Thyroid gland (tissue), 4 donors: ENCODE results near the gene PCDHA7. TPM values are rescaled to one million over a fixed set of nuclear protein-coding genes. Genes with fewer than 3 reads are reported as not detected.

Source experiments
- DNase-seq, 2 donors: peaks; one replicate each; pipeline ENCODE4 v3.0.0-alpha.2; 2019
- H3K27ac ChIP-seq, 3 donors: fragments of 200-600 bp; sonication (generic); 1 replicate in 2 of 3; 2 replicates in 1 of 3; pipeline ENCODE4 v1.5.1; 2016 to 2019; ENCODE audit warnings: mild to moderate bottlenecking in 1 of 3, moderate library complexity in 1 of 3
- H3K27me3 ChIP-seq: fragments of 200-600 bp; sonication (generic); one replicate; pipeline ENCODE4 v1.5.1; 2019
- H3K36me3 ChIP-seq, 2 donors: fragments of 200-600 bp; sonication (generic); one replicate each; pipeline ENCODE4 v1.5.1; 2016 to 2019
- H3K4me1 ChIP-seq, 2 donors: fragments of 200-600 bp; sonication (generic); one replicate each; pipeline ENCODE4 v1.5.1; 2017 to 2019
- H3K4me3 ChIP-seq, 3 donors: fragments of 200-600 bp; sonication (generic); replicated peaks in 1 of 3; 1 replicate in 2 of 3; 2 replicates in 1 of 3; pipeline ENCODE4 v1.5.1; 2016; ENCODE audit warnings: mild to moderate bottlenecking in 1 of 3
- H3K9me3 ChIP-seq: fragments of 200-600 bp; sonication (generic); one replicate; pipeline ENCODE4 v1.5.1; 2017
- CTCF ChIP-seq, 6 experiments: fragments of 200-600 bp in 3 of 6; fragments of 450-650 bp in 3 of 6; sonication (generic) in 3 of 6; IDR thresholded peaks; one replicate each; pipeline ENCODE4 v1.5.1; 2016 to 2019; ENCODE audit warnings: antibody characterized with exemption in 6 of 6, mild to moderate bottlenecking in 2 of 6, inconsistent platforms in 1 of 6, moderate library complexity in 1 of 6
- POLR2A ChIP-seq, 2 donors: fragments of 450-650 bp; IDR thresholded peaks; one replicate each; pipeline ENCODE4 v1.6.1; 2017; ENCODE audit warnings: antibody characterized with exemption in 2 of 2, mild to moderate bottlenecking in 2 of 2, moderate library complexity in 1 of 2
- WGBS, 2 donors: methylation state at CpG; one replicate each; pipeline ENCODE4 v1.1.5; 2017; 5-methylcytosine and 5-hydroxymethylcytosine counted together
- intact Hi-C: fragments of 100-400 bp; cut with DNase I; formaldehyde crosslinking; loops from one replicate; pipeline ENCODE4 v1.15.1; 2023
- total RNA-seq, 4 donors: library from RNA; depleted of rRNA; stranded (reverse); fragments of >200 nt; gene quantifications; one replicate each; pipeline ENCODE4 v1.2.3, GENCODE V29; 2016

Gene PCDHA7
- total RNA-seq, 4 donors from 2014 or later, result 0.45 to 0.88 (median 0.54) TPM

GRCh38 chr5:140857177-140857986, 23.3 kb downstream of the PCDHA7 start:
- TF ChIP-seq CTCF (IDR thresholded peaks at IDR 0.05) (no peak), POLR2A (IDR thresholded peaks at IDR 0.05) (no peak)

GRCh38 chr5:140857987-140858240, 23.8 kb downstream of the PCDHA7 start:
- no peak for DNase-seq
- no peaks in the 10 kb centered on the region for H3K9me3 ChIP-seq
- TF ChIP-seq CTCF (IDR thresholded peaks at IDR 0.05) (no peak), POLR2A (IDR thresholded peaks at IDR 0.05) (no peak)
- no peaks in the 10 kb centered on the region for H3K36me3 ChIP-seq
- H3K4me1 ChIP-seq, result peaks cover 0 to 5% of the 10 kb centered on the region in 2 donors
- whole genome bisulfite sequencing, 2 donors, result 53 to 58% methylated on average over 8 to 9 of the region's 22 CpGs
- intact Hi-C loops, result no loop called here
- no peaks in the 10 kb centered on the region for H3K27me3 ChIP-seq
- H3K27ac ChIP-seq, result no peak overlapping the region
- H3K4me3 ChIP-seq, result no peak overlapping the region

More at GRCh38 chr5:140857177-140857986, 23.3 kb downstream of the PCDHA7 start:
- Histone ChIP-seq H3K9me3 (no peaks in the 10 kb centered on the region), H3K27ac (no peak overlapping the region), H3K36me3 (no peaks in the 10 kb centered on the region), H3K27me3 (no peaks in the 10 kb centered on the region), H3K4me1 (peaks cover 0 to 5% of the 10 kb centered on the region in 2 donors), H3K4me3 (no peak overlapping the region)
- no peak for DNase-seq
- 49 to 51% methylated on average over 14 to 77 of the region's 94 CpGs for WGBS, 2 donors
- intact Hi-C loops, result no loop called here

GRCh38 chr5:140862441-140863295, 28.6 kb downstream of the PCDHA7 start:
- DNase-seq, result no peak
- intact Hi-C loops, result no loop called here

GRCh38 chr5:140868721-140869554, 34.9 kb downstream of the PCDHA7 start, which contains the start of gene PCDHA11:
TSS of gene PCDHA11 (plus strand) at chr5:140868957. CDS start at chr5:140869104, 147 bp downstream.
- no peaks in the 10 kb centered on the region for H3K9me3 ChIP-seq
- H3K27ac ChIP-seq, result no peak within 1 kb of the TSS
- 16 to 19% methylated on average over 40 to 41 of the region's 41 CpGs for whole genome bisulfite sequencing, 2 donors
- peak within 1 kb of the TSS in 1 of 3 donors; percentile 5 for H3K4me3 ChIP-seq
- no peaks in the 10 kb centered on the region for H3K4me1 ChIP-seq
- DNase-seq, result no peak
- H3K27me3 ChIP-seq, result no peaks in the 10 kb centered on the region
- TF ChIP-seq POLR2A (IDR thresholded peaks at IDR 0.05) (no peak), CTCF (IDR thresholded peaks at IDR 0.05) (peak in 5 of 6 experiments; percentile 9 to 44 (median 31))
- no peaks in the 10 kb centered on the region for H3K36me3 ChIP-seq
- intact Hi-C loops, result no loop called here

More at GRCh38 chr5:140862441-140863295, 28.6 kb downstream of the PCDHA7 start:
- 43 to 51% methylated on average over 44 to 69 of the region's 76 CpGs for WGBS, 2 donors
- no peaks in the 10 kb centered on the region for H3K4me1 ChIP-seq
- TF ChIP-seq POLR2A (IDR thresholded peaks at IDR 0.05), result no peak
- TF ChIP-seq CTCF (IDR thresholded peaks at IDR 0.05), result no peak
- H3K27ac ChIP-seq, result no peak overlapping the region
- H3K27me3 ChIP-seq, result no peaks in the 10 kb centered on the region
- no peaks in the 10 kb centered on the region for H3K9me3 ChIP-seq
- H3K36me3 ChIP-seq, result no peaks in the 10 kb centered on the region
- H3K4me3 ChIP-seq, result no peak overlapping the region
